SK-N-MC (cell line): ENCODE measurements around the gene PEX11B.

ENCODE experiments used
- EZH2 ChIP-seq: fragments of 200-600 bp; sonication (generic); IDR thresholded peaks from one replicate; pipeline ENCODE4 v1.6.1; 2017; ENCODE audit warnings: antibody characterized with exemption
- FOXP2 ChIP-seq: optimal IDR thresholded peaks from 2 replicates; pipeline ENCODE3; 2011; ENCODE audit warnings: mild to moderate bottlenecking, moderate library complexity; ENCODE audit not compliant: insufficient read depth; ENCODE audit errors: extremely low read length, control extremely low read depth
- POLR2AphosphoS5 ChIP-seq: IDR thresholded peaks from 2 replicates; pipeline ENCODE4 v1.6.1; 2012; ENCODE audit warnings: mild to moderate bottlenecking, low read depth, low read length, borderline replicate concordance

- TF ChIP-seq EZH2 (no peak), POLR2AphosphoS5 (peak; percentile 77), FOXP2 (peak; percentile 78)
Measured at GRCh38 chr1:145960468-145961108, 42.1 kb upstream of the PEX11B start.
